ENCODE data around the gene IFNA2.
"Not testable (repeated sequence)": the region's sequence is repeated elsewhere in the genome, so short reads cannot be mapped to it uniquely, and the experiment has no call there.

The IFNA2 gene

GRCh38 chr9:21385131-21385670 is at the start of gene IFNA2:
IFNA2 (minus strand) TSS chr9:21385398; CDS start chr9:21385329, 69 bp downstream.
- DNase-seq (ENCODE audit: low read depth in 3 of 3): no peak

DNA sequence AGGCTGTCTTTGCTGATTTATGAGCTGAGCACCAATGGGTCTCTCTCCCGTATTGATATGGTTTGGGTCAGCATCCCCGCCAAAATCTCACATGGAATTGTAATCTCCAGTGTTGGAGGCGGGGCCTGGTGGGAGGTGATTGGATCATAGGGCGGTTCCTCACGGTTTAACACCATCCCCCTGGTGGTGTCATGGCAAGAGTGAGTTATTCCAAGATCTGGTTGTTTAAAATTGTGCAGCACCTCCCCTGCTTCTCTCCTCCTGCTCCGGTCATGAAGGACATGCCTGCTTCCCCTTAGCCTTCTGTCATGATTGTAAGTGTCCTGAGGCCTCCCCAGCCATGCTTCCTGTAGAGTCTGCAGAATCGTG is 49.8 kb upstream of the IFNA2 start:
- DNase-seq (ENCODE audit: low read depth in 3 of 3): not testable (repeated sequence)

DNA sequence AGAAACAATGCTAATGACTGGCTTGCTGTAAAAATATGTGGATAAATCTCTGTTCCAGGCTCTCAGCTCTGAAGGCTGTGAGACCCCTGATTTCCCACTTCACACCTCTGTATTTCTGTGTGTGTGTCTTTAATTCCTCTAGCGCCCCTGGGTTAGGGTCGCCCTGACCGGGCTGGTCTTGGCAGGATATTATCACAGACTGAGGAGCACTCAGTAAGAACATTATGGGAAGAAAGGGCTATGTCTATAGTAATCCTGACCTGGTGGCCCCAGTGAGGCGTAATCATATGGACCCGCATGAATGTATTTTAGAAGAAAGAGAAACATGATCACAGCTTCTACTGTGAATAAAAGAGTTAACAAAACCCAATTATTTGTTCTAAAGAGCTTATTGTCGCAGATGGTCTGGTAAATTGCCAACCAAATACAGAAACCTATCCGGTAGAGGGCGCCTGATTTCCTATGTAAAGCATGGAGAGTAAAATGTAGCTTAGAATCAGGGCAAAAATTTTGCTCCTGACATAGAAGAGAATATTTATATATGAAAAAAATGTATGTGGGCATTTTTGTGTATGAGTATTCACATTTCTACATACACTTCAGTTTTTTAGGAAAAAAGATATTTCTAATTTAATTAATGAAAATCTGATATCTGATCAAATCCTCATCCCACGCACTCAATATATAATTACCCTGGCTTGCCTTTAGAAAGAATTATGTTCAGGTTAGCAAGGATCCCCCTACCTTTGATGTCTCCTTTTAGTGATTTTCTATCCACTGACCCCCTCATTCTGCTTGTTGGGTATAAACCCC is 49.2 kb upstream of the IFNA2 start:
- DNase-seq (ENCODE audit: low read depth in 3 of 3): peak in 1 of 3 experiments; percentile 35

- no peak for DNase-seq (ENCODE audit: low read depth in 3 of 3)
Observed at GRCh38 chr9:21432672-21433425, 47.7 kb upstream of the IFNA2 start.

GRCh38 chr9:21429191-21429590 is 44.0 kb upstream of the IFNA2 start:
- DNase-seq (ENCODE audit: low read depth in 3 of 3): no peak

DNA sequence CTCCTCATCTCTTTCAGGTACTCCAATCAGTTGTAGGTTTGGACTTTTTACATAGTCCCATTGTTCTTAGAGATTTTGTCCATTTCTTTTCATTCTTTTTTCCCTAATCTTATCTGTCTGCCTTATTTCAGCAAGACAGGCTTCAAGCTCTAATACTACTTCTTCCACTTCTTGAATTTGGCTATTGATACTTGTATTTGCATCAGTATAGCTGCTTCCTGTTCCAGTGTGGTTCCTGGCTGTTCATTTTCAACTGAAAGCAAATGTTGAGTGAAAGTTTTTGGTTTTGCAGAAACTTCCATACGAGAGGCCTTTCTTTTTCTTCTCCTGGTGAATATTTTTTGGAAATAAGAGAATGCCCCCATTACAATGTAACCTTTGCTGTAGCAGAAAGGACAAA is 43.0 kb upstream of the IFNA2 start:
- no peak for DNase-seq (ENCODE audit: low read depth in 3 of 3)

- DNase-seq (ENCODE audit: low read depth in 3 of 3): no peak
Observed at GRCh38 chr9:21415493-21416267, 30.5 kb upstream of the IFNA2 start.

DNA sequence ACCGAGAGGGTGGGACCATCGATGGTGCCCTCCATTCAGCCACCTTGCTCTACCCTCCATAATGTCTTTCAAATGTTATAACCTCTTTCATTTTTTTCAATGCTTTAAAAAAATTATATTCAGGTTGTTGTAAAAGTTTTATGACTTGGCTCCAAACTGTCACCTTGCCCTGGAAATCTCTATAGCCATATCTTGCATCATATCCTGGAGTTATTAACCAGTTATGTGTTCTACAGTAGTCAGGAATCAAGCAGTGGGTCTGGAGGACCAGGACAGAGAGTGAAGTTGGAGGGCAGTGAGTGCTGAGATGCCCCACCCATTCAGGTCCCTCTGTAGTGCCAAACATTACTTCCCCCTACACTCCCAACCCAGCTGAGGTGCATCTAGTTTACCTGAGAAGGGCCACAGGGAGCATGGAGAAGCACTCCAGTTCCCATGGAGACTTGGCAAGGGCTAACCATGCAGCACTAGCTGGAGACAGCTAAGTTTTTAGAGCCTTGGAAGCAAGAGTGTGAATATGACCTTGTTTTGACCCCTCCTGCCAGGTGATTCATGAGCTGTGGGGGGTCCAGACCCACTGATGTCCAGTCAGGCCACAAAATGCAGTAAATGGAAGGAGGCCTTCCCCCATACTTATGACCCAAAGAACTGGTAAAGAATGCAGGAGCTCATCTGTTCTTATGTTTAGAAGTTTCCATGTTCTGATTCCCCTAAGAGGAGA is 29.2 kb upstream of the IFNA2 start:
- no peak for DNase-seq (ENCODE audit: low read depth in 3 of 3)

DNA sequence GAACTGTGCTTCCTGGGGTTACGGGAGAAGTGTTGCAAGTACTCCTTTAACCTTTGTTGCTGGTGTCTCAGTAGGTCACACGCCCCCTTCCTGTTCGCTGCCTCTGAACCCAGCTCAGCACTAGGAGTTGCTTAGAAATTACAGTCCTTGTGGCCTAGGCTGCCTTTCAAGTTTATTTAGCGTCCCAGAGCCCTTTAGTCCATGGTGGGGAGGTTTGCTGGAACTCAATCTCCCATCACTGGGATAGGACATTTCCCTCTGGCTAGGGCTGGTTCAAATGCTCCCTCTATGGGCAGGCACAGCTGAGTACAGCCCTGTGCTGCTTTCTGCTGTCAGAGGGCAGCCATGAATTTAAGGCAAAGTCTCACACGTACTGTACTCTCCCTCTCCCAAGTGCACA is 28.4 kb upstream of the IFNA2 start:
- DNase-seq (ENCODE audit: low read depth in 3 of 3): no peak

GRCh38 chr9:21413151-21413550 is 28.0 kb upstream of the IFNA2 start:
- DNase-seq (ENCODE audit: low read depth in 3 of 3): no peak

- DNase-seq (ENCODE audit: low read depth in 3 of 3): no peak
Observed at GRCh38 chr9:21412107-21412506, 26.9 kb upstream of the IFNA2 start.

- no peak for DNase-seq (ENCODE audit: low read depth in 3 of 3)
Observed at GRCh38 chr9:21408817-21409216, 23.6 kb upstream of the IFNA2 start, which contains the start of gene IFNA8. IFNA8 (plus strand) TSS chr9:21409117; CDS start chr9:21409177, 60 bp downstream.

DNA sequence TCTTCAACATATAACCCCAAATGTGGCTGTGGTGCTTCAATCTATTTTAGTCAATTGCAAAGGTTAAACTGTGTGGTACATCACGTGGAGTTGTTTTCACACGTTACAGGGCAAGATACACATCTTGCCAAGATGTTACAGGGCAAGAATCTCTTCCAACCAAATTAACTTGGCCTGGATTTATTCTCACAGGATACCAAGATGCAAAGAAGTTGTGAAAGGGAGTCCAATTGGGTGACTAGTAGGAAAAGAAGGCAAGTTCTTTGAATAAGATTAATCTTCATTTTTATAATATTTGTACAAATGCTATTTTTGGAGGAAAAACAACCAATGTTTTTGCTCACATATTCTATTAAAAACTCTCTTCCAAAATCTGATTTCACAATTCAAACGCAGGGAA is 18.9 kb upstream of the IFNA2 start:
- DNase-seq (ENCODE audit: low read depth in 3 of 3): no peak

DNA sequence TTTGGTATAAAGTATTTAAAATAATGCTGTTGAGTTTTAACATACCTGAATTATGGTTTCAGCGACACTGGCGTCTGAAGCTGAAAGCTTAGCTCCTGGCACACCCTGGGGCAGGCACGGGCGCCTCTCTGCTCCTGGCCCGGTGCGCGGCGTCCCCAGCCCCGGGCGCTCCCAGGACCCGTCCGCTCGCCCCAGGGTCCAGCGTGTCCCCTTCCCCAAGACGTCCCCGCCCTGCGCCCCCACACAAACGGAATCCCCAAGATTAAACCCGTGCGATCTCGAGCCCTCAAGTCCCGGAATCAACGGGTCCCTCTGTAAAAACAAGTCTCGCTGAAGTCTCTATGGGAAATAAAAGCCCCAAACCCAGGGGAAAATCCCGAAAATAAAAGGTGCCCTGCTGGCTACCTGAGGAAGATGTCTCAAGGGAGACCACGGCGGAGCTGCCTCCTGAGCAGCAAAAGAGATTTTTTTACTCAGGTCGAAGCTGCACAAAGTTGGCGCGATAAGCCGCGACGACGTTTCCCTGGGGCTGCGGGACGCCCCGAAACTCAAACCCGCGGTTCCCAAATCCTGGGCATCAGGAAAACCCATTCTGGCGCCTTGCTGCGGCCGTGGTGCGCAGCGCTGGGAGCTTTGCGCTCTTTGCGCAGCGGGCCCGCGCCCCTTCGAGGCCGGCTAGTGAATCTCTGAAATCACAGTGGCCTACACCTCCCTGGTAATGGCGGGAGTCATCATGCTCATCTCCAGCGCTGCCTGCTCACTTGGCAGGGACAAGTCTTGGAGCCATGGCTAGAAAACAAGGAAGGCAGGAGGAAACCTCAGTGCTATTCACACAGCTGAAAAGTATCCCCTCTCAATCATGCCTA is 17.4 kb upstream of the IFNA2 start:
- DNase-seq (ENCODE audit: low read depth in 3 of 3): no peak

GRCh38 chr9:21399956-21400355 is 14.8 kb upstream of the IFNA2 start:
- no peak for DNase-seq (ENCODE audit: low read depth in 3 of 3)

DNA sequence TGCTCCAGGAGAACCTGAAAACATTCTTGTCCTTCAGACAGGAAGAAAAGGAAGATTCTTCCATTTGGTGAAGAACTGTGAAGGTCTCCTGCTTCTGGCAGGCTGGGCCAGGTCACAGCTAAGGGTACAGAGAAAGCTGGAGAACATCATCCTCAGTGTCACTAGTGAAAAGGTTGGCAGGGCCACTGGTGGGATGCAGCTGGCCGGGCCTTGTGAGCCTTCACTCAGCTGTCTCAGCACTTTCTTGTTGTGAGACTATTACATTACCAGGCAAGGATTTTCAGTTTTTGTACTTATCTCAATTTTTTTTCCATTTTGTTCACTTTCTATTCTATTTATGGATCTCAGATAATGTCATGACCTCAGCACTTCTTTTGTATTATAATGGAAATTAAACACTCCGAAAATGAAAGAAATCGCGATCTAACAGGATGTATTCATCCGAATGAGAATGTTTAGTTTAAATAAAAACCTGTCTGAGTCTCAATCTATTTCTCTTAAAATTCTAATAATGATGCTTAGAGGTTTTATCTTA is 13.8 kb upstream of the IFNA2 start:
- no peak for DNase-seq (ENCODE audit: low read depth in 3 of 3)

DNA sequence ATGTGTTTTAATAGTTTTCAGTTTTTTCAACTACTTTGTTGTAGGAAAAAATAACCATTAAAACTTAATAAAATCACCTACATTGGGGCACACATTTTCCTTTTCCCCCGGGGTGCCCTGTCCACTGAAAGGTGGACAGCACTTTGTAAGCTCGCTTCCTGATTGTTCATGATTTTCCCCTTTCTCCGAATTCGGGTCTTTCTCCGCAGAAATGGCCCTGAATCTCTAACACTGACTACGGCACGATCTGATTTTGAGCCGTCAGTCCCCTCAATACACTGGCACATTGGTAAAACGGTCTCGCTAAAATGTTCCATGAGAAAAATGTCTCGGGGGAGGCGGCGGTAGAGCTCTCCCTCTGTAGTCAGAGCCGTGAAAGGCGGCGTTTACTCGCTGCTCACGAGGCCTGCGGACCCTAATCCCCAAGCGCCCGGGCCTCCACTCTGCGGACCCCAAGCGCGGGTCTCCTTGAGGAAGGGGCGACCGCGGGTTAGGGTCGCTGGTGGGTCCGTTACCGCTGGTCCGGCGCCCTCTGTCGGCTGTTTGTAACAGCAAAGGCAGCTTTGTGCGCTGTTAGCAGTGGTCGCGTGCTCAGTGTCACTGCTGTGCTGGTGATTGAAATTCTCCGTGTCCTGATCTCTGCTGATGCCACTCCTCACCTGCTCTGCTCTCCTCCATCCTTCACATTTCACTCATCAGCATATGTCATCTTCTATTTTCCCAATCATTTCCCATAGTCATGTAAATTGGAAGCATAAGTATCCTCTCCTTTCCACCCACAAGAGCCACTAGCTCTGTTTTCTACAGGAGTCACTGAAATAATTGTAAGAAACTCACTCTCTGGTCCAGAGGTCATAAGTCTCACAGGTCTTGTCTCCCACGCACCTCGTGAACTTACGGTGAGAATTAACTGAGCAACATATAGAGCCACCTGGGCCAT is 10.8 kb upstream of the IFNA2 start:
- DNase-seq (ENCODE audit: low read depth in 3 of 3): peak; percentile 22 to 47 (median 44)

- DNase-seq (ENCODE audit: low read depth in 3 of 3): no peak
Observed at GRCh38 chr9:21392270-21392669, 7.1 kb upstream of the IFNA2 start.

- DNase-seq (ENCODE audit: low read depth in 3 of 3): no peak
Observed at GRCh38 chr9:21383627-21384026, 1.6 kb downstream of the IFNA2 start.

Data from stimulated activated CD4-positive, alpha-beta T cell treated with anti-CD3 and anti-CD28 coated beads, TNF-alpha, amount 100 ng/mL, for 4 hours (primary cell).